ENCODE data around the gene APOO.
A peak's percentile ranks its signal among the peaks of the same experiment; 100 is the strongest.

Gene APOO

GRCh38 chrX:23907498-23908218, at the start of gene APOO, which contains the start of gene CXorf58:
Gene APOO (minus strand): TSS chrX:23907938. CDS start chrX:23907702, 236 bp downstream.
Gene CXorf58 (plus strand): TSS chrX:23908006. CDS start chrX:23910303, 2,297 bp downstream.
- peak; percentile 78 to 82 for DNase-seq

- no peak for DNase-seq
Observed at GRCh38 chrX:23954396-23954795, 46.7 kb upstream of the APOO start.

DNA sequence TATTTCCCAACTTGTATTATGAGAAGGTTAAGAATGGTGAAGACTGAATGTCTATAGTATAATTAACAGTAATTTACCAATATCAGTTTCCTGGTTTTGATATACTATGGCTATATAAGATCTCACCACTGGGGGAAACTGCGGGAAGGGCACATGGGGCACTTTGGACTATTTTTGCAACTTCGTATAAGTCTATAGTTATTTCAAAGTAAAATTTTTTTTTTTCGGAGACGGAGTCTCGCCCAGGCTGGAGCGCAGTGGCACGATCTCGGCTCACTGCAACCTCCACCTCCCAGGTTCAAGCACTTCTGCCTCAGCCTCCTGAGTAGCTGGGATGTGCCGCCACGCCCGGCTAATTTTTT, 46.2 kb upstream of the APOO start:
- no peak for DNase-seq

- peak; percentile 4 for DNase-seq
Observed at GRCh38 chrX:23952984-23953907, 45.5 kb upstream of the APOO start.

GRCh38 chrX:23952391-23952790, 44.7 kb upstream of the APOO start:
- no peak for DNase-seq

- no peak for DNase-seq
Observed at GRCh38 chrX:23945206-23945605, 37.5 kb upstream of the APOO start.

GRCh38 chrX:23944234-23944633, 36.5 kb upstream of the APOO start:
- DNase-seq, result no peak

DNA sequence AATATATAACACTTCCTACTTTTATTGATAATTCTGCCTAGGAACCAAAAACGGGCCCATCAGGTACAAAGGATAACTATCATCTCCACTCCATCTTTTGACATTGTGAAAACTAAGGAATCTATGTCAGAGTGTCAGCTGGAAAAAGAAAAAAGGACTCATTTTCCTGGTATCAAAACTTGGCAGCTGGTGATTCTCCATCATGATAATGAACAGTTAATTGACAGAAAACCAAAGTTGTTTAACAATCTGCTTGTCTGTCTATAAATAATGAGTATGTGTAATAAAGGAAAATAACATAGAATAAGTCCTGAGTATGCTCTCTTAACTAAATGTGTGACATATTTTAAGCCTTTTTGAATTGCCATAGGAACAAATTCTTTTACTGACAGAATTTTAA, 31.5 kb upstream of the APOO start:
- DNase-seq, result no peak

DNA sequence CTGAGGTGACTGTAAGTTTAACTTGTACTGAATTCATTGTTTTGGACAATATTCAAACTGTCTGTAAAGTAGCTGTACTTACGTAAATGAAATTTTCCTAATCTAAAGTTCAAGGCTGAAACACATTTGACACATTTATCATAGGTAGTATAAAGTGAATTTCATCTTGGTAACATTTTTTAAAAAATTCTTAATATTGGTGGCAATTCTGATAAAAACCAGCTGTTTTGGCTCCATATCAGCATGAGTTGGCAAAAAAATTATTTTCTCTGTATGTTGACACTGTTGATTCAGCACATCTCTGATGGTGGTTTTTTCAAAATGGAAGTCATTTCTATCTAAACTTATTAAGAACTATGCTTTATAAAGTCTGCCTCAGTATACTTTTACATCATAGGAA, 31.0 kb upstream of the APOO start:
- DNase-seq, result no peak

- no peak for DNase-seq
Observed at GRCh38 chrX:23937100-23937499, 29.4 kb upstream of the APOO start.

- no peak for DNase-seq
Observed at GRCh38 chrX:23936180-23936579, 28.4 kb upstream of the APOO start.

- DNase-seq, result no peak
Observed at GRCh38 chrX:23935106-23935505, 27.4 kb upstream of the APOO start.

- DNase-seq, result no peak
Observed at GRCh38 chrX:23932046-23932445, 24.3 kb upstream of the APOO start.

- no peak for DNase-seq
Observed at GRCh38 chrX:23930894-23931604, 23.3 kb upstream of the APOO start.

GRCh38 chrX:23926015-23926414, 18.3 kb upstream of the APOO start:
- no peak for DNase-seq

- no peak for DNase-seq
Observed at GRCh38 chrX:23919706-23920320, 12.1 kb upstream of the APOO start.

GRCh38 chrX:23919148-23919547, 11.4 kb upstream of the APOO start:
- no peak for DNase-seq

DNA sequence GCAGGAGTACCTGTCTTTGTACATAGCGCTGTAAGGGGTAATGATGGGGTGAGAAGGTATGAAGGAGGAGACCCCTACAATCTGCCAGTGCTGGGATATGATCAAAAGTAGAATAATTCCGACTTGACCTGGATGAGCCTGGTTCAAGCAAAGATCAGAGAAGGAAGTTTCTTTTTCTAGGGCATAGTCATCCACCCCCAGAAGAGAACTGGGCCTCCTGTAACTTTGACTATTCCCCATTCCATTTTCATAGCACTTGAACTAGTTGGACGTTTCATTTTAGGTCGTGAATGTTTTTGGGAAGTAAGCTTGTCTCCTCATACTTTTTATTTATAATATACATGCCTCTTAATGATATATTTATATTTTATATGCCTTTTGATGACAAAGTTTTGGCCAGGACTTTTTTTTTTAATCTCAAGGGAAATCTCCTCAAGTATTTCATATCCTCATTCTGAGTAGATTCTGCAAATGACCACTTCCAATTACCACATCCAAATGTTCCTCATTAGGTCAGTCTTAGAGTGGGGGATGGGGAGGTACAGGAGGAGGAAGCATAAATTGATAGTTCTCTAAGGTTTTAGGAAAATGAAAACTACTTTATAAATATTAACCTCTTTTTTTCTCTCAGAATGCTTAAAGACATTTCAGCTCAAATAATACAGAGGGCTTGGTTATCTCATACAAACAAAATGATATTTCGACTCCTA, 3.5 kb upstream of the APOO start:
- DNase-seq, result no peak

GRCh38 chrX:23908219-23909004, 674 bp upstream of the APOO start:
- no peak for DNase-seq

- DNase-seq, result no peak
Observed at GRCh38 chrX:23907111-23907497, 634 bp downstream of the APOO start.

DNA sequence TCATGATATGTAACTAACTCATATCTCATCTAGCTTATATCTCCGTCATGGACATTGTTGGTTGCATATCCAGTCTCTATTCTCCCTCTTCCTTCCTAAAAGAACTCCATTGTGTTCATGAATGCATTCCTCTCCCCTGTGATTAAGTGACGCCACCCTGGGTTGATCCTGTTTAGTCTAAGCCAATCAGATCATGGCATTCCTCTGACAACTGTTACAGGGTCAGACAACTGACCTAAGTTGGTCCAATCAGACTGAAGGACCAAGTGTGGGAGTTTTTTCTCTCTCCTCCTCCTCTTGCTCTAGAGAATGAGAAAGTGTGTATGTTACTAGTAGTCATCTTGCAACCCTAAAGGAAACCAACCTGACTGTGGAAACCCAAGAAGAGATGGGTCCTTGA, 3.6 kb downstream of the APOO start:
- DNase-seq, result no peak

GRCh38 chrX:23902419-23902818, 5.3 kb downstream of the APOO start:
- DNase-seq, result no peak
